ENCODE data around the gene SEL1L3. TPM values are rescaled to one million over a fixed set of nuclear protein-coding genes. Genes with fewer than 3 reads are reported as not detected.

The SEL1L3 gene
- total RNA-seq, 2 experiments from 2014 or later: 62.3 to 65.5 TPM

DNA sequence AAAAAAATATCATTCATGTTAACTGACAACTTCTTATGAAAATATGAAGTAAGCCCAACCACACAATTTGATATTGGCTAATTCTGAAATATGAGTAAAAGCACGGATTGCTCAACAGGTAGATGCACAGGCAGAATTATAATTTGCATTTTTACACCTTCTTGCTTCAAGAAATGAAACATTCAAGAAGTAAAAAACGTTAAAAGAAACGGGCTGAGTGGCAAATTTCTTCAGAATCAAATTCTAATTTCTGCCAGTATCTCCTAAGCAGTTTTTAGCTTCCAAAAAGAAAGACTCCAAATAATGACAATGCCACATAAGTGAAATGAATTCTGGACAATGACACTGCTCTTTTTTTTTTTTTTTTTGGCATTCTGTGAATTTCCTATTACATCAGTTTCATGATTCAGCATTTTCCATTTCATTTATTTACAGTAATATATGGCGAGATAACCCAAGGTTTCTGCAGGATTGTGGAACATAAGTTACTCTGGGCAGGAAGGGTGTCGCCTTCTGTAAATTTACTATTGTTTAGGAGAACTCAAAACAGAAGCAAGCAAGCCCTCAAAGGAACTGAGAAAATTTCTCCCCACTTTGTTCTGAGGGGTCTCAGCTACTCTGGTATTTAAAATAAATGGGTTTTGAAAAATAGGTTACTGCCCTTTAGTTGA, 1.4 kb downstream of the SEL1L3 start:
- no peak for DNase-seq
- POLR2A ChIA-PET: interaction anchor here (0.7 to 1.9 kb wide), 3 partner anchors 16 to 52 kb away, joined by 3 to 9 read pairs (median 5); partner anchors contain the start of gene SMIM20

DNA sequence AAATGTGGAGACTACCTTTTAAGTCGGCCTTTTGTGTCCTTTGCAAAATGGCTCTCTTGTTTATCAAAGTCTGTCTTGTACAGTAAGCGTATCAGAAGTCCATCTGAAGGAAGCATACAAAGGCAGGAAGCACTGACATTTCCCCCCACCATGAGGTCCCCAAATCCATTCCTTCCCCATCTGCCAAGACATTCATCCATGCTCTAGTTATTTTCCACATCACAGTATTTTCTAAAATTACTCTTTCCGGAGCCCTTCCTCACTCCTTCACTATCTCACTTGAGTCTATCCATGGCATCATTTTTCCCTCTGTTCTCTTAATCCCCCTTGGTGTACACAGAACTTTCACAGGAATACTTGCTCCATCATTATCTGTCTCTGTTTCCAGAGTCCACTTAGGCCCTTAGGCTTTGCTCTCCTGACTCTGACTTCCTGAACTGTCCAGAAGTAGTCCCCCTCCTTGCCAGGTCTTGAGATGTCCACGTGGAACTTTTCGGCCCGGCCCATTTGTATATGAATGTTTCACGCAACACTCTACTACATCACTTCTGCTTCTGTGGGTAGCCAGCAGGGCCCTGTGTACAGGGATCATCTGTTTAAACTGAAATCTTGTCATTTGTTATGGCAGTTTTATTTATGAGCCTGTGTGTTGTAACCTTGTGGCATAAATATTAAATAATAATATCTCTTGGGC, 2.1 kb downstream of the SEL1L3 start:
- H3K4me3 Mint-ChIP-seq: peak overlapping the region; percentile 100

More for the DNA sequence above, 1.4 kb downstream of the SEL1L3 start:
- Mint-ChIP-seq H3K36me3 (ENCODE audit: low read depth) (peaks cover 39% of the 10 kb centered on the region), H3K4me3 (peak overlapping the region; percentile 100), H3K9me3 (ENCODE audit: insufficient read depth) (no peaks in the 10 kb centered on the region), H3K27me3 (ENCODE audit: low read depth) (no peaks in the 10 kb centered on the region), H3K4me1 (ENCODE audit: low read depth) (peaks cover 58% of the 10 kb centered on the region), H3K27ac (peak overlapping the region; percentile 98)
- no peak for ATAC-seq
- CTCF ChIA-PET: interaction anchor here (1.7 kb wide), 2 partner anchors 19 to 52 kb away, joined by 9 to 10 read pairs; partner anchors contain the start of gene SMIM20

DNA sequence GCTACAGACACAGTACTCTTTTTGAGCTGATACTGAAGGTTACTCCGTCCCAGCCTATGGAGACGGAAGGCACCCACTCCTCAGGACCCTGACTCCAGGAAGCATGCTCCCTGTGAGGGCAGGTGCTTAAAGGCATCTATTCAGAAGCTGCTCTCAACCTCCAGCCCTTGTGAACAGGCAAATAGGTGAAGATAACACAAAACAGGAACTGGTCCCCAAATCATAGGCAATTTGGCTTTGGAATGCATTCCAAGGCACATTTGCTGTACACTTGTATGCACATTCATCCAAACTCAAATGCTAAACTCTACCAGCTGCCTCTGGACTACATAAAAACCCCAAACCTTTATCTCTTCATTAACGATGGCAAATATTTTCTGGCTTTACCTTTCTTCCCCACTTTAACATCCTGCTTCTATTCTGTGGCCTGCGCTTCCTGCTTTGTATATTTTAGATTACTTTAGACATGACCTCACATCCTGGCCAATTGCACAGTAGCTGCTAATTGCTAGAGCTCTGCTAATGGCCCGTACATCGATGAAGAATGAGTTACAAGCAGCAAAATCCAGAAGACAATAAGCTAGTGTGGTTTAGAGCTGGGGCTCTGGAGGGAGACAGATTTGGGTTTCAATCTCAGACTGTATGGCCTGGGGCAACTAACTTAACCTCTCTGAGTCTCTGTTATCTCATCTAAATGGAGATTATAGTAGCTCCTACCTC, 3.2 kb downstream of the SEL1L3 start:
- Mint-ChIP-seq H3K27me3 (ENCODE audit: low read depth) (no peaks in the 10 kb centered on the region), H3K4me1 (ENCODE audit: low read depth) (peaks cover 75% of the 10 kb centered on the region), H3K27ac (peak overlapping the region; percentile 98), H3K4me3 (peak overlapping the region; percentile 100), H3K36me3 (ENCODE audit: low read depth) (peaks cover 43% of the 10 kb centered on the region), H3K9me3 (ENCODE audit: insufficient read depth) (no peaks in the 10 kb centered on the region)
- CTCF ChIA-PET: interaction anchor here (0.7 to 1.9 kb wide), 6 partner anchors 10 to 466 kb away, joined by 3 to 6 read pairs (median 4); partner anchors contain the start of gene SMIM20
- POLR2A ChIA-PET: interaction anchor here (1.0 to 2.3 kb wide), 4 partner anchors 54 to 724 kb away, joined by 3 to 17 read pairs (median 4); partner anchors contain the start of genes SEPSECS, SMIM20 and TBC1D19
- ATAC-seq (peak; percentile 57), DNase-seq (peak; percentile 70)

More for the DNA sequence above, 2.1 kb downstream of the SEL1L3 start:
- CTCF ChIA-PET: interaction anchor here (1.7 to 1.9 kb wide), 3 partner anchors 18 to 464 kb away, joined by 4 to 10 read pairs (median 9); partner anchors contain the start of gene SMIM20
- Mint-ChIP-seq H3K36me3 (ENCODE audit: low read depth) (peaks cover 41% of the 10 kb centered on the region), H3K9me3 (ENCODE audit: insufficient read depth) (no peaks in the 10 kb centered on the region), H3K4me1 (ENCODE audit: low read depth) (peaks cover 64% of the 10 kb centered on the region), H3K27ac (peak overlapping the region; percentile 98), H3K27me3 (ENCODE audit: low read depth) (no peaks in the 10 kb centered on the region)
- POLR2A ChIA-PET: interaction anchor here (0.7 to 2.3 kb wide), 4 partner anchors 15 to 458 kb away, joined by 3 to 17 read pairs (median 7); partner anchors contain the start of gene SMIM20
- no peak for DNase-seq
- no peak for ATAC-seq

DNA sequence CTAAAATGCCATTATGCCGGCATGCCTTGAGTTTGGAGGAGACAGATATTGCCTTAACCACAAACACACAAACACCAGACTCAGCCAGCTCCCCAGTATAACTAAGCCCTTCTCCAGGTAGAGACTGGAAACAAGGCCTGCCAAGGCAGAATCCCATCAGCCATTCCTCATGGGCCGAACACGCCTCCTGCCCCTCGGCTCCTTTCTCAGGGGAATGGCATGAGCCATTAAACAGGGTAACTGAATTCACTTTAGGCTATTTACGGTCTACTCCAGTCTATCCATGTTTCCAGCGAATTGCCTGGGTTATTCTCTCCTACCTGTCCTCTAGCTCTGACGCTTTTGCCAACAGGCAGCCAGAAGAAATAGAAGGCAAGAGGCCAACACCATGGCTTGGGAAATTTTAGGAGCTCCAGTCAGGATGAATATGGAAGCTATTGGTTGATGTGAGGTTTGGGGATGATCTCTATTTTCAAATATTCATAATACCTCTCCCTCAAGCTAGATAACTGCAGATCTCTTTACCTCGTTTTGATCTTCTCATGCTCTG, 4.9 kb downstream of the SEL1L3 start:
- no peaks in the 10 kb centered on the region for H3K27me3 Mint-ChIP-seq (ENCODE audit: low read depth)
- no peaks in the 10 kb centered on the region for H3K9me3 Mint-ChIP-seq (ENCODE audit: insufficient read depth)
- peak overlapping the region; percentile 67 for H3K27ac Mint-ChIP-seq
- DNase-seq (no peak), ATAC-seq (no peak)
- POLR2A ChIA-PET: no interaction called here
- H3K36me3 Mint-ChIP-seq (ENCODE audit: low read depth): peaks cover 45% of the 10 kb centered on the region
- CTCF ChIA-PET: interaction anchor here (1.8 kb wide), 1 partner anchor 16 kb away, joined by 6 read pairs; no protein-coding TSS in a partner anchor
- H3K4me3 Mint-ChIP-seq: no peak overlapping the region
- peaks cover 84% of the 10 kb centered on the region for H3K4me1 Mint-ChIP-seq (ENCODE audit: low read depth)

DNA sequence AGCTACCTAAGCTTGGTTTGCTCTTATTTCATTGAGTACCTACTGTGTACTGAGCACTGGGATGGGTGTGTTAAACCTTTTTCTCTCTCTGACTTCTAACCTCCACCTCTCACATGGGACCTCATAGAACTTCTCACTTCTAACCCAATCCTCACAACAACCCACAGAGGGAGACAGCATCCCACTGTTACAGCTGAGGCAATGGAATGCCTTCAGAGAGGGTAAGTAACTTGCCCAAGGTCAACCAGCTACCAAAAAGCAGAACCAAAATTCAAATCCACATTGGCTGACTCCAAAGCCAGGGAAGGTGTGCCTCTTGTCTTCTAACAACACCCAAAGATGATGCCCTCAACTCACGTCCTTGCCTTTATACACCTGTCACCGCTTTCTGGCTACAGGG, 5.4 kb downstream of the SEL1L3 start:
- CTCF ChIA-PET: interaction anchor here (1.8 kb wide), 1 partner anchor 15 kb away, joined by 6 read pairs; no protein-coding TSS in a partner anchor
- POLR2A ChIA-PET: no interaction called here

DNA sequence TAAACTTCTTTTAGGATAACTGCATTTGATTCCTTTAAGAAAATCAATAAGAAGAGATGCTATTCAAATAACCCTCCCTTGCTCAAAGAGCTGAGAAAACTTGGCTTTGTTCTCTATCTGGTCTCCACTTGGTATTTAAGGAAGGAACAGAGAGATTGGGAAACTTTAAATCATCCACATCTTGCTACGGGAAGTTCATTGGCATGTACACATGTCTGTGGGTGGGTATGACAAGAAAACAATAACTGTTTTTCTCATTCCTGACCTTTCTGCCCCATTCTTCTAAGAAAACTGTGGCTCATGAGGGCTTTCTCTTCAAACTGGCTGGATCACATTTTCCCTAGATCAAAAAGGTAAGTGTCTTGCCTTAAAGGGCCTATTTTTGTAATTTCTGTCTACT, 6.0 kb downstream of the SEL1L3 start:
- DNase-seq (no peak), ATAC-seq (no peak)
- H3K4me1 Mint-ChIP-seq (ENCODE audit: low read depth): peaks cover 90% of the 10 kb centered on the region
- CTCF ChIA-PET: no interaction called here
- peaks cover 45% of the 10 kb centered on the region for H3K36me3 Mint-ChIP-seq (ENCODE audit: low read depth)
- H3K9me3 Mint-ChIP-seq (ENCODE audit: insufficient read depth): no peaks in the 10 kb centered on the region
- POLR2A ChIA-PET: no interaction called here
- H3K4me3 Mint-ChIP-seq: no peak overlapping the region
- H3K27me3 Mint-ChIP-seq (ENCODE audit: low read depth): no peaks in the 10 kb centered on the region
- H3K27ac Mint-ChIP-seq: peak overlapping the region; percentile 22

More for the DNA sequence above, 5.4 kb downstream of the SEL1L3 start:
- ATAC-seq (no peak), DNase-seq (no peak)
- Mint-ChIP-seq H3K4me1 (ENCODE audit: low read depth) (peaks cover 87% of the 10 kb centered on the region), H3K36me3 (ENCODE audit: low read depth) (peaks cover 46% of the 10 kb centered on the region), H3K4me3 (no peak overlapping the region), H3K9me3 (ENCODE audit: insufficient read depth) (no peaks in the 10 kb centered on the region), H3K27ac (peak overlapping the region; percentile 9), H3K27me3 (ENCODE audit: low read depth) (no peaks in the 10 kb centered on the region)

DNA sequence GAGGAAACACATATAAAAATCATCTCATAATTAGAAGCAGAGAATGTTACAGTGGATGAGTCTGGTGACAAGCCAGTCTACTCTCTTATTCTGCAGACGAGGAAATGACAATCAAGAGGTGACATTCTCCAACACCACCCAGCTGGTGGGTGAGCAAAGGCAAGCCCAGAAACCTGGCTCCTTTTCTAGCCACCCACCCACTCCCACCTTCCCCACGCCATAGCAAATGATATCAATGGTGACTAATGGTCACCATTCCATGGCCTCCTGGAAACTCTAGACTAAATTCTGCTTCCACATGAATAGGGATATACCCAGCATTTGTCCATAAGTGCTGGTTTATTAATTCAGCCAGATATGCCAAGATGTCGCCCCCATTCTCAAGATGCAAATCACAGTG, 10.7 kb downstream of the SEL1L3 start:
- H3K9me3 Mint-ChIP-seq (ENCODE audit: insufficient read depth): no peaks in the 10 kb centered on the region

DNA sequence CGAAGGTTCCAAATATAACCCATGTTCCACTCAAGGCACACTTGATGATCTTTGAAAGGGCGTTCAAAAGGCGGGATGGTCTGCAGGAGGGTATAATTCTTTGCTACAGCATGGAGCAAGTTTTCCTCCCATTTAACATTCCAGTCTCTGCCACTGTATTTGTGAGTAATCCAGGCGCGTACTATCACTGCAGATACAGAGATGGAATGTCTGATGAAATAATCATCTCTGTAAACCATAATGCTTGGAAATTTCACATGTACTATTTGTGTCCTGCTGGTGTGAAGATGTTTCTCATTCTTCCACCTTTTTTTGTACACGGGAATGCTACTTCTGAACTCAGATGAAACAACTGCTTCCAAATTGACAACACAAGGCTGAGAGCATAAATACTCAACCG, 15.5 kb downstream of the SEL1L3 start:
- Mint-ChIP-seq H3K27ac (peak overlapping the region; percentile 13), H3K36me3 (ENCODE audit: low read depth) (peaks cover 71% of the 10 kb centered on the region), H3K4me3 (no peak overlapping the region), H3K9me3 (ENCODE audit: insufficient read depth) (no peaks in the 10 kb centered on the region), H3K4me1 (ENCODE audit: low read depth) (peaks cover 75% of the 10 kb centered on the region), H3K27me3 (ENCODE audit: low read depth) (no peaks in the 10 kb centered on the region)
- no peak for ATAC-seq
- POLR2A ChIA-PET: no interaction called here
- no peak for DNase-seq
- CTCF ChIA-PET: interaction anchor here (1.0 kb wide), 1 partner anchor 79 kb away, joined by 3 read pairs; no protein-coding TSS in a partner anchor

More for the DNA sequence above, 10.7 kb downstream of the SEL1L3 start:
- Mint-ChIP-seq H3K4me1 (ENCODE audit: low read depth) (peaks cover 82% of the 10 kb centered on the region), H3K4me3 (no peak overlapping the region), H3K27ac (no peak overlapping the region), H3K27me3 (ENCODE audit: low read depth) (no peaks in the 10 kb centered on the region), H3K36me3 (ENCODE audit: low read depth) (peaks cover 47% of the 10 kb centered on the region)
- no peak for DNase-seq
- no peak for ATAC-seq
- ChIA-PET CTCF (no interaction called here), POLR2A (no interaction called here)

DNA sequence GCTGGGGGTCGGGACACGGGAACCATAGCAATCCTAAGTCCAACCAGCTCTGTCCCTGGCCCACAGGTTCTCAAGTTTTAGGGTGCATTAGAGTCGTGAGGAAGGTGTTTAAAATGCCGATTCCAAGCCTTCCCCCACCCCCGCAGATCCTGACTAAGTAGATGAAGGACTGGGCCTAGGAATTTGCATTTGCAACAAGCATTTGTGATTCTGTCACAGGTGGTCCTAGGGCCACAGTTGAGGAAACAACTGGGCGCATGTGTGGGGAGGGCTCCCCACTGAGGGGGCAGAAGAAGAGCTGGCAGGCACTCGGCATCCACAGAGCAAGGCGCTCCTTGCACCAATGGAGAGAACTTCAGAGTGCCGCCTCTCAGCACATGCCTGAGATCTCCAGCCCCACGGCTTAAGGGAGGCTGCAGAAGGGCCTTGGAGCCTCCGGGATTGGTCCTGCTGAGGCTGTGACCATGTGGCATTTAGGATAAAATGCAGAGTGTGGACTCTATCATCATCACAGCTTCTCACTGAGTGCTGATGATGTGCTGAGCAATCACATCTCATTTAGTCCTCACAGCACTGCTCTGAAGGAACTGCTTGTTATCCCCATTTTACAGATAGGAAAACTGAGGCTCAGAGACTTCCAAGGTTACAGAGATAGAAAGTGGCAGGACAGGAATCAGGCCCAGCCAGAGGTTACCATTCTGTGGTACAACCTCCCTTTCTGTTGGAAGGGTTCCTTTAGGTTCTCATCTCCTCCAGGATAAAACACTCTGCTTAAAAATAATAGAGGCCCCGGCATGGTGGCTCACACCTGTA, 16.7 kb downstream of the SEL1L3 start:
- no peaks in the 10 kb centered on the region for H3K27me3 Mint-ChIP-seq (ENCODE audit: low read depth)
- DNase-seq (no peak), ATAC-seq (no peak)
- peaks cover 70% of the 10 kb centered on the region for H3K36me3 Mint-ChIP-seq (ENCODE audit: low read depth)
- H3K4me1 Mint-ChIP-seq (ENCODE audit: low read depth): peaks cover 74% of the 10 kb centered on the region
- no peaks in the 10 kb centered on the region for H3K9me3 Mint-ChIP-seq (ENCODE audit: insufficient read depth)
- no peak overlapping the region for H3K27ac Mint-ChIP-seq
- CTCF ChIA-PET: interaction anchor here (1.3 kb wide), 1 partner anchor 9 kb away, joined by 3 read pairs; no protein-coding TSS in a partner anchor
- POLR2A ChIA-PET: interaction anchor here (0.6 kb wide), 1 partner anchor 15 kb away, joined by 5 read pairs; no protein-coding TSS in a partner anchor
- H3K4me3 Mint-ChIP-seq: no peak overlapping the region

DNA sequence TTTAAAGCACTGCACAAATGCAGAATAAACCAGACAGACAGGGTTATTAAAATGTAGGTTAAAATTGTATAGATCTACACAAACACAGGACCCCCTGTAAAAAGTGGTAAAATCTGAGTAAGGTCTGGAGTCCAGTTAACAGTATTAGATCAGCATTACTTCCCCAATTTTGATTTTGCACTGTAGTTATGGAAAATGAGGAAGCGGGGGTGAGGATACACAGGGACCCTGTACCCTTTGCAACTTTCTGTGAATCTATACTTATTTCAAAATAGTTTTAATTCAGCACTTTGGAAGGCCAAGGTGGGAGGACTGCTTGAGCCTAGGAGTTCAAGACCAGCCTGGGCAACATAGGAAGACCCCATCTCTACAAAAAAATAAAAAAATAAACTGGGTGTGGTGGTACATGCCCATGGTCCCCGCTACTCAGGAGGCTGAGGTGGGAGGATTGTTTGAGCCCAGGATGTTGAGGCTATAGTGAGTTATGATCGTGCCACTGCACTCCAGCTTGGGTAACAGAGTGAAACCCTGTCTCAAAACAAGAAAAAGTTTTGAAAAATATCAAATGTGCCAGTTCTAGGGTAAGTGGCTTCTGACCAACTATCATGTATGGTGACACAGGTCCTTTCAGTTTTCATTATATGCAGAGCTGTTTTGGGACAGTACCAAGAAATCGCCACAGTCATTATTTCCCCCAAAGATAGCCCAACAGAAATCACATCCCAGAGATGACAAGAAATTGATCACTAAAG, 17.7 kb downstream of the SEL1L3 start:
- ChIA-PET POLR2A (interaction anchor here (0.6 kb wide), 1 partner anchor 16 kb away, joined by 5 read pairs; no protein-coding TSS in a partner anchor), CTCF (interaction anchor here (1.3 kb wide), 1 partner anchor 10 kb away, joined by 3 read pairs; no protein-coding TSS in a partner anchor)
- Mint-ChIP-seq H3K9me3 (ENCODE audit: insufficient read depth) (no peaks in the 10 kb centered on the region), H3K4me3 (no peak overlapping the region), H3K36me3 (ENCODE audit: low read depth) (peaks cover 67% of the 10 kb centered on the region), H3K27ac (peak overlapping the region; percentile 48), H3K4me1 (ENCODE audit: low read depth) (peaks cover 67% of the 10 kb centered on the region), H3K27me3 (ENCODE audit: low read depth) (no peaks in the 10 kb centered on the region)
- DNase-seq (no peak), ATAC-seq (no peak)
